Rectal smooth muscle tissue (tissue), 1 donor: Measurements from ENCODE around the gene CHD8.

Source experiments
- H3K27ac ChIP-seq: one replicate; pipeline ENCODE4 v1.7.0; 2013; ENCODE audit warnings: low read depth, low read length, inconsistent platforms
- H3K27me3 ChIP-seq: one replicate; pipeline ENCODE4 v1.7.0; 2013; ENCODE audit warnings: low read length; ENCODE audit not compliant: control insufficient read depth, insufficient read depth
- H3K36me3 ChIP-seq: one replicate; pipeline ENCODE4 v1.7.0; 2013; ENCODE audit warnings: low read length; ENCODE audit not compliant: control insufficient read depth, insufficient read depth
- H3K4me1 ChIP-seq: one replicate; pipeline ENCODE4 v1.7.0; 2013; ENCODE audit warnings: low read length; ENCODE audit not compliant: control insufficient read depth, insufficient read depth
- H3K4me3 ChIP-seq: one replicate; pipeline ENCODE4 v1.7.0; 2013; ENCODE audit warnings: low read length
- H3K9ac ChIP-seq: one replicate; pipeline ENCODE4 v1.7.0; 2013; ENCODE audit warnings: low read length

CHD8 gene

GRCh38 chr14:21343035-21343794 is 112.7 kb downstream of the CHD8 start:
- H3K4me3 ChIP-seq: no peak overlapping the region
- no peaks in the 10 kb centered on the region for H3K27me3 ChIP-seq
- no peak overlapping the region for H3K27ac ChIP-seq
- H3K36me3 ChIP-seq: no peaks in the 10 kb centered on the region
- H3K4me1 ChIP-seq: no peaks in the 10 kb centered on the region
- no peak overlapping the region for H3K9ac ChIP-seq
